ENCODE measurements around the gene TMEM151A. TPM values are rescaled to one million over a fixed set of nuclear protein-coding genes. Genes with fewer than 3 reads are reported as not detected.
"Not testable (repeated sequence)": the region's sequence is repeated elsewhere in the genome, so short reads cannot be mapped to it uniquely, and the experiment has no call there.

TMEM151A gene
- not detected for total RNA-seq

DNA sequence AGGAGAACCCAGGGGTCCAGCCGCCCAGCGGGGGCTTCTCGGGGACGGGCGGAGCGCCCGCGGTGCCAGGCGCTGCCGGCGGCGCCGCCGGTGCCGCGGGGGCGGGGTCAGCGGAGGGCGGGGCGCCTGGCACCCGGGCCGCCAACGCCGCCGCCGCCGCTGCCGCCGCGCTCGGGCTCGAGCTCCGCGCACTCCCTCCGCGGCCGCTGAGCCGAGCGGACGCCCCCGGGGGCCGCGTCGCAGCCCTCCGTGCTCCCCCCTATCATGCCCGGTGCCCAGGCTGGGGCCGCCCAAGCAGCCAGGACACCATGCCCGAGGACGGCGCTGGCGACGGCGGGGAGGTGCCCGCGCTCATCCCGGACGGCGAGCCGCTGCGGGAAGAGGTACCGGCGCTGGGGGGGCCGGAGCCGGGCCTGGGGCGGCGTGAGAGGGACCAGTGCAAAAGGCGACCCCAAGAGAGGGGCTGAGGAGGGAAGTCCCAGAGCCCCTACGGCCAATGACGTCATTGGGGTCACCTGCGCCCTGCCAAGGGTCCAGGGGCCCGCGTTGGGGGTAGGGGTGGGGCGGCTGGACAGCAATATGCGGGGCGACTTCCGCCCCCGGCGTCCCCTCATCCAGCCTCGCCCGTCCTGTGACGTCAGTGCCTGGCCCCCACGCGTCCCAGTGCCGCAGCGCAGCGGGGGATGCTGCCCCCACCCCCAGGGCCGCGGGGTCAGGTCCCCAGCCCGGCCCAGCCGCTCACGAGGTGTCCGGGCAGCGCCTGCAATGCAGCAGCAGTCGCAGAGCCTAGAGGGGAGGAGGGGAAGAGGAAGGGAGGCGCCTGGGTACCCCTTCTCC lies at the start of gene TMEM151A:
TSS of gene TMEM151A (plus strand) at position 189 of the 837 bp plus-strand sequence. CDS start at position 309, 120 bp downstream.
- Mint-ChIP-seq H3K27me3 (peaks cover 30% of the 10 kb centered on the region), H3K4me1 (peaks cover 39% of the 10 kb centered on the region), H3K9me3 (ENCODE audit: low read depth) (no peaks in the 10 kb centered on the region), H3K4me3 (no peak within 1 kb of the TSS), H3K27ac (no peak within 1 kb of the TSS), H3K36me3 (no peaks in the 10 kb centered on the region)
- no peak for ATAC-seq
- DNase-seq = no peak
- CTCF ChIA-PET = interaction anchor here (0.5 to 4.1 kb wide), 6 partner anchors 9 to 126 kb away, joined by 3 to 31 read pairs (median 4); partner anchors contain the start of gene RIN1

DNA sequence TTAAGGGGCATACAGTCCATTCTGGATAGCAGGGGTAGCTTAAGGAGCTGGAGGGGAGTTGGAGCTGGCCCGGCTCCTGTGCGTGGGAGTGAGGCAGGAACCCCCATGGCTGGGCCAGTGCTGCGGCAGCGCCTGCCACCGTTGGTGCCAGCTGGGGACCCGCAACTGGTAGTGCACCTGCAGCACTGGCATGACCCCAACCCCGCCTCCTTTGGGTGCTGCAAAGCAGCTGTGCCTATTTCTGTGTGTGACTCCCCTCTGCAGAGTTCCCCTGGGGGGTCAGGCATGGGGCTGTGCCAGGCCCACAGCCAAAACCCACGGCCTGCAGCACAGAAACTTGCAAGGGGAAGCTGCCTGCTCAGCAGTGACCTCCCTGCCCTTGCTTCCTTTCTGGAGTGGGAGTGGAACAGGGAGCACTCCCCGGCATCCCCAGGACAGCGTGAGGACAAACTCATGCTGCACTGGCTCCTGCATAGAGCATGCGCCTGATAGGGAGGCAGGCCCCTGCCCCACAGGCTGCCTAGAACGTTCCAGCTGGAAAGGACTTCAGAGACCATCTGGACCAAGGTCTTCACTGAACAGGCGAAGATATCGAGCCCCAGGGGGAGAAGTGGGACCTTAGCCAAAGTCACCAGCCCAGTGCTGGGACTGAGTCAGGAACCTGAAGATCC lies 49.5 kb upstream of the TMEM151A start:
- Mint-ChIP-seq H3K4me1 (no peaks in the 10 kb centered on the region), H3K4me3 (no peak overlapping the region), H3K27me3 (no peaks in the 10 kb centered on the region), H3K36me3 (peaks cover 5% of the 10 kb centered on the region), H3K9me3 (ENCODE audit: low read depth) (no peaks in the 10 kb centered on the region), H3K27ac (no peak overlapping the region)
- ATAC-seq = no peak
- no peak for DNase-seq
- CTCF ChIA-PET = interaction anchor here (0.9 kb wide), 1 partner anchor 23 kb away, joined by 3 read pairs; no protein-coding TSS in a partner anchor

GRCh38 chr11:66243782-66244535 lies 47.7 kb upstream of the TMEM151A start:
- peak overlapping the region; percentile 9 for H3K27ac Mint-ChIP-seq
- CTCF ChIA-PET = interaction anchor here (1.5 kb wide), 1 partner anchor 15 kb away, joined by 3 read pairs; no protein-coding TSS in a partner anchor
- H3K4me1 Mint-ChIP-seq = no peaks in the 10 kb centered on the region
- no peaks in the 10 kb centered on the region for H3K27me3 Mint-ChIP-seq
- no peaks in the 10 kb centered on the region for H3K9me3 Mint-ChIP-seq (ENCODE audit: low read depth)
- no peak overlapping the region for H3K4me3 Mint-ChIP-seq
- DNase-seq (no peak), ATAC-seq (peak; percentile 21)
- peaks cover 5% of the 10 kb centered on the region for H3K36me3 Mint-ChIP-seq

GRCh38 chr11:66247295-66247694 lies 44.4 kb upstream of the TMEM151A start:
- CTCF ChIA-PET = interaction anchor here (3.1 kb wide), 1 partner anchor 25 kb away, joined by 8 read pairs; no protein-coding TSS in a partner anchor
- Mint-ChIP-seq H3K9me3 (ENCODE audit: low read depth) (no peaks in the 10 kb centered on the region), H3K27me3 (no peaks in the 10 kb centered on the region), H3K4me3 (no peak overlapping the region), H3K4me1 (no peaks in the 10 kb centered on the region), H3K36me3 (no peaks in the 10 kb centered on the region), H3K27ac (no peak overlapping the region)
- DNase-seq (no peak), ATAC-seq (no peak)

DNA sequence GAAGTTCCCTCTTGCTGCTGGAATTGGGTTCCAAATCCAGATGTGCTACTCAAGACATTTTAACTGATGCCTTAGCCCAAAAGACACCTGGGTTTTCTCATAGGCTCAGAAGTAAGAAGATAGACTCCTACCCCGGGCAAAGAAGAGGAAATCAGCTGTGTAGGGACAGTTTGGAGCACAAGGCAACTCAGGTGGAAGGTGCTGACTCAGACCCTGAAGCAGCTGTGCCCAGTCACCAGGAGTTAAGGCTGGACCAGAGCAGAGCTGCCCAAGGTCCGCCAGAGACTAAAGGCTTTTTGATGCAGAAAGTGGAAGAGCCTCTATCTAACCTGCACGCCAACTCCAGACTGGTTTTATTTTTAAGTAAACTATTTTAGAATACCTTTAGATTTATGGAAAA lies 43.9 kb upstream of the TMEM151A start:
- DNase-seq (no peak), ATAC-seq (no peak)
- CTCF ChIA-PET = interaction anchor here (3.1 kb wide), 1 partner anchor 25 kb away, joined by 8 read pairs; no protein-coding TSS in a partner anchor
- no peaks in the 10 kb centered on the region for H3K36me3 Mint-ChIP-seq
- no peaks in the 10 kb centered on the region for H3K4me1 Mint-ChIP-seq
- H3K27ac Mint-ChIP-seq = no peak overlapping the region
- H3K4me3 Mint-ChIP-seq = no peak overlapping the region
- H3K27me3 Mint-ChIP-seq = no peaks in the 10 kb centered on the region
- no peaks in the 10 kb centered on the region for H3K9me3 Mint-ChIP-seq (ENCODE audit: low read depth)

DNA sequence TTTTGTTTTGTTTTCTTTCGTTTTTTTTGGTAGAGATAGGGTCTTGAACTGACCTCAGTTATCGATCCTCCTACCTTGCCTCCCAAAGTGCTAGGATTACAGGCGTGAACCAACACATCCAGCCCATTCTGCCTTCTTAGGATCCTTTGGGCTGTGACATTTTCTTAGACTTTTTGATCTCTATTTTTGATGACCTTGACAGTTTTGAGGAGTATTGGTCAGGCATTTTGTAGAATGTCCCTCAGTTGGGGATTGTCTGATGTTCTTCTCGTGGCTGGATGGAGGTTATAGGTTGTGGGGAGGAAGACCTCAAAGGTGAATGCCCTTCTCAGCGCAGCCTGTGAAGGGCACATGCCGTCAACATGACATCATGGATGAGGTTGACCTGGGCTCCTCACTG lies 42.8 kb upstream of the TMEM151A start:
- H3K4me3 Mint-ChIP-seq = no peak overlapping the region
- no peaks in the 10 kb centered on the region for H3K9me3 Mint-ChIP-seq (ENCODE audit: low read depth)
- H3K4me1 Mint-ChIP-seq = no peaks in the 10 kb centered on the region
- no peaks in the 10 kb centered on the region for H3K36me3 Mint-ChIP-seq
- H3K27me3 Mint-ChIP-seq = no peaks in the 10 kb centered on the region
- no peak overlapping the region for H3K27ac Mint-ChIP-seq
- CTCF ChIA-PET = no interaction called here
- ATAC-seq = no peak
- no peak for DNase-seq

DNA sequence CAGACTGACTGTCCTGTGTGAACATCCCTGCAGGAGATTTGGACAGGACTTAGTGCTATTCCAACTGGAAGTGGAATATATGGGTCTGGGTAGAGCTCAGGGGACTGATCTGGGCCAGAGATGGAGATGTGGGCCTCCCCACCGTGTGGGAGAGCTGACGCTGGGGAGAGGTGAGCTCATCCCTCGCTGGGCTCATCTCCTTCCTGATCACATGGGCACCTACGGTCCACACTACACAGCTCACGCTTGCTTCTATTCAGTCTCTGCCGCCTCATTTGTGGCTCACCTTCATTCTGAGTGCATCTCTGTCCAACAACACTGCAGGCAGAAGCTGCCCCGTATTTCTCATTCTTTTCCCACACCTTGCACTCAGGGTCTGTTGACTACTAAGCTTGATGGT lies 39.9 kb upstream of the TMEM151A start:
- no peaks in the 10 kb centered on the region for H3K9me3 Mint-ChIP-seq (ENCODE audit: low read depth)
- CTCF ChIA-PET = interaction anchor here (0.9 to 1.4 kb wide), 3 partner anchors 11 to 31 kb away, joined by 3 to 5 read pairs (median 3); no protein-coding TSS in a partner anchor
- ATAC-seq (no peak), DNase-seq (no peak)
- H3K27ac Mint-ChIP-seq = no peak overlapping the region
- H3K4me1 Mint-ChIP-seq = peaks cover 9% of the 10 kb centered on the region
- no peaks in the 10 kb centered on the region for H3K27me3 Mint-ChIP-seq
- H3K36me3 Mint-ChIP-seq = no peaks in the 10 kb centered on the region
- H3K4me3 Mint-ChIP-seq = no peak overlapping the region

GRCh38 chr11:66253081-66253480 lies 38.6 kb upstream of the TMEM151A start:
- H3K9me3 Mint-ChIP-seq (ENCODE audit: low read depth); H3K27me3 Mint-ChIP-seq; DNase-seq; H3K4me3 Mint-ChIP-seq; H3K27ac Mint-ChIP-seq; H3K36me3 Mint-ChIP-seq; ATAC-seq: not testable (repeated sequence)
- CTCF ChIA-PET = interaction anchor here (0.6 to 1.9 kb wide), 2 partner anchors 27 to 30 kb away, joined by 3 to 5 read pairs; no protein-coding TSS in a partner anchor
- peaks cover 11% of the 10 kb centered on the region for H3K4me1 Mint-ChIP-seq

DNA sequence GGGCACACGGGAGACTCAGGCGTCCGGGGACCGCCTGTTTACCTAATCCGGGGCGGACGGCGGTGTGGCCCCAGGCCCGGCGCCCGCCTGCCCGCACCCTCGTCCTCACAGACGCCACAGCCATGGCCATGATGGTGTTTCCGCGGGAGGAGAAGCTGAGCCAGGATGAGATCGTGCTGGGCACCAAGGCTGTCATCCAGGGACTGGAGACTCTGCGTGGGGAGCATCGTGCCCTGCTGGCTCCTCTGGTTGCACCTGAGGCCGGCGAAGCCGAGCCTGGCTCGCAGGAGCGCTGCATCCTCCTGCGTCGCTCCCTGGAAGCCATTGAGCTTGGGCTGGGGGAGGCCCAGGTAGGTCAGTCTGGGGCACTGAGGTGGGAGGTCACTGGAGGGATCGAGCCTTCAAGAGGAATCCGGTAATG lies 33.2 kb upstream of the TMEM151A start:
- ATAC-seq = peak; percentile 1
- Mint-ChIP-seq H3K36me3 (peaks cover 12% of the 10 kb centered on the region), H3K4me3 (peak overlapping the region; percentile 87), H3K4me1 (peaks cover 26% of the 10 kb centered on the region), H3K27me3 (no peaks in the 10 kb centered on the region), H3K27ac (peak overlapping the region; percentile 98), H3K9me3 (ENCODE audit: low read depth) (no peaks in the 10 kb centered on the region)
- DNase-seq = no peak
- CTCF ChIA-PET = interaction anchor here (1.0 to 2.0 kb wide), 8 partner anchors 15 to 632 kb away, joined by 3 to 8 read pairs (median 3); partner anchors contain the start of gene CNIH2

DNA sequence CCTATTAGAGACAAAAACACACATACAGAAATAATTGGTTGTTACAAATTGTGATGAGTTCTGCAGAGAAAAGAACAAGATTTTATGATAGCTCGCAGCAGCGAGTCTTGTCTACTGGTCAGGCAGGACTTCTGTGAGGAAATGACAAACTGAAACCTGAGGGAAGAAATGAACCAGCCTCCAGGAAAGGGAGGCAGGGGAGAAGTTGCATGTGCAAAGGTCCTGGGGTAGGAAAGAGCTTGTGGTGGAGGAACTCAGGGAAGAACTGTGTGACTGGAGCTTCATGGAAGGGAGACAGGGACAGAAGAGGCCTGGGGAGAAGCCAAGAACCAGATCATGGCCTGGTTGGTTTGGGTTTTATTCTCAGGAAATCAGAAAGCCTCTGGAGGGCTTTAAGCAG lies 32.5 kb upstream of the TMEM151A start:
- Mint-ChIP-seq H3K27ac (peak overlapping the region; percentile 98), H3K36me3 (peaks cover 12% of the 10 kb centered on the region), H3K9me3 (ENCODE audit: low read depth) (no peaks in the 10 kb centered on the region), H3K4me3 (peak overlapping the region; percentile 87), H3K27me3 (no peaks in the 10 kb centered on the region), H3K4me1 (peaks cover 26% of the 10 kb centered on the region)
- CTCF ChIA-PET = interaction anchor here (0.6 to 2.0 kb wide), 10 partner anchors 13 to 633 kb away, joined by 3 to 8 read pairs (median 3); partner anchors contain the start of gene CNIH2
- DNase-seq = no peak
- no peak for ATAC-seq

GRCh38 chr11:66259956-66260355 lies 31.7 kb upstream of the TMEM151A start:
- Mint-ChIP-seq H3K36me3 (peaks cover 16% of the 10 kb centered on the region), H3K4me3 (no peak overlapping the region), H3K27me3 (no peaks in the 10 kb centered on the region), H3K9me3 (ENCODE audit: low read depth) (no peaks in the 10 kb centered on the region), H3K4me1 (peaks cover 26% of the 10 kb centered on the region), H3K27ac (no peak overlapping the region)
- CTCF ChIA-PET = interaction anchor here (0.6 to 2.0 kb wide), 4 partner anchors 13 to 29 kb away, joined by 3 to 8 read pairs (median 4); partner anchors contain the start of genes CNIH2 and YIF1A
- DNase-seq (no peak), ATAC-seq (no peak)

DNA sequence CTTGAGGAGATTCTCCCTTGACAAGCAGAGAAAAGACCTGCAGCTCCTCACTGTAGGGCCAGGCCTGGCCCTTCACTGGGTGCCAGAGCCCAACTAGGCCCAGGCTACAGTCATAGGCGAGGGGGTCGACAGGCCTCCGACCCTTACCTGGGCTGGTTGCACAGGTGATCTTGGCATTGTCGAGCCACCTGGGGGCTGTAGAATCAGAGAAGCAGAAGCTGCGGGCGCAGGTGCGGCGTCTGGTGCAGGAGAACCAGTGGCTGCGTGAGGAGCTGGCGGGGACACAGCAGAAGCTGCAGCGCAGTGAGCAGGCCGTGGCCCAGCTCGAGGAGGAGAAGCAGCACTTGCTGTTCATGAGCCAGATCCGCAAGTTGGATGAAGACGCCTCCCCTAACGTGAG lies 30.1 kb upstream of the TMEM151A start:
- Mint-ChIP-seq H3K36me3 (peaks cover 16% of the 10 kb centered on the region), H3K27ac (no peak overlapping the region)

More for the DNA sequence above, 30.1 kb upstream of the TMEM151A start:
- Mint-ChIP-seq H3K4me1 (peaks cover 20% of the 10 kb centered on the region), H3K9me3 (ENCODE audit: low read depth) (no peaks in the 10 kb centered on the region), H3K4me3 (no peak overlapping the region), H3K27me3 (no peaks in the 10 kb centered on the region)
- no peak for ATAC-seq
- CTCF ChIA-PET = interaction anchor here (1.2 to 3.8 kb wide), 4 partner anchors 20 to 239 kb away, joined by 4 to 13 read pairs (median 6); partner anchors contain the start of gene YIF1A
- DNase-seq = no peak

All from activated CD8-positive, alpha-beta memory T cell treated with anti-CD3 and anti-CD28 coated beads, Interleukin-2, amount 10 ng/mL, durations not matched to agents 7 days and 5 days (primary cell).